Measurements from ENCODE around the gene WDR49. TPM values are rescaled to one million over a fixed set of nuclear protein-coding genes. Genes with fewer than 3 reads are reported as not detected.

Gene WDR49
- total and polyA plus RNA-seq, 2 experiments from 2014 or later, result not detected

DNA sequence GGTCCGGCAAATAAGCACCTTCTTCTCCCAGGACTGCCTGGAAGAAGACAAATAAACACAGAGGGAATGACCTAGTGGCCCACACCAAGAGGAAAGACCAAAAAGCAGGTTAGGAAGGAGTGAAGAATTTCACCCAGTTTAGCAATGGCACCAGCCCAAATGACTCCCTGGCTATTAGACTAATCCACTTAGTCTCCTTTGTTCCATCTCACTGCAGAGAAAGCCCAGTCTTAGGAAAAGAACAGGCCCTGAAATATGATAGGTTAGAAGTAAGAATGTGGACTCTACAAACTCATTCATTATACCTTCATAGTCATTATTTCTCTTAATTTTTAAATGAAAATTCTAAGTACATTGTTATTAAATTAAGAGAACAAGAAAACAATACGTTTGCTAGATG lies 203.1 kb downstream of the WDR49 start:
- no peaks in the 10 kb centered on the region for H3K4me1 ChIP-seq (ENCODE audit: insufficient read depth)
- H3K79me2 ChIP-seq, result no peaks in the 10 kb centered on the region
- no peak overlapping the region for H2AFZ ChIP-seq
- no peak overlapping the region for H3K4me3 ChIP-seq
- WGBS (ENCODE audit: low lambda C conversion rate, missing lambda C conversion rate), result 91% methylated on average over 2 of the region's 2 CpGs
- no peaks in the 10 kb centered on the region for H3K9me2 ChIP-seq (replicated peaks; ENCODE audit: insufficient read depth)
- H3K36me3 ChIP-seq (replicated peaks; ENCODE audit: insufficient read depth, low read depth), result no peaks in the 10 kb centered on the region
- H3K27ac ChIP-seq, result no peak overlapping the region
- no peaks in the 10 kb centered on the region for H4K20me1 ChIP-seq (ENCODE audit: insufficient read depth, poor library complexity, severe bottlenecking)
- TF ChIP-seq CTCF (IDR thresholded peaks at IDR 0.05; ENCODE audit: poor library complexity) (no peak), EZH2 (IDR thresholded peaks at IDR 0.05; ENCODE audit: borderline replicate concordance) (no peak), EZH2phosphoT487 (IDR thresholded peaks at IDR 0.05; ENCODE audit: low read depth, severe bottlenecking, unreplicated experiment) (no peak)
- no peaks in the 10 kb centered on the region for H3K27me3 ChIP-seq
- H3K9me3 ChIP-seq (ENCODE audit: low read depth), result no peaks in the 10 kb centered on the region
- no peak for DNase-seq (ENCODE audit: low spot score)
- H3K4me2 ChIP-seq, result no peak overlapping the region

- no peak overlapping the region for H3K4me3 ChIP-seq
- DNase-seq (ENCODE audit: low spot score), result no peak
- WGBS (ENCODE audit: low lambda C conversion rate, missing lambda C conversion rate), result 91% methylated on average over 5 of the region's 5 CpGs
- H3K4me2 ChIP-seq, result no peak overlapping the region
- H3K36me3 ChIP-seq (replicated peaks; ENCODE audit: insufficient read depth, low read depth), result no peaks in the 10 kb centered on the region
- no peaks in the 10 kb centered on the region for H3K79me2 ChIP-seq
- no peaks in the 10 kb centered on the region for H3K9me3 ChIP-seq (ENCODE audit: low read depth)
- no peaks in the 10 kb centered on the region for H3K4me1 ChIP-seq (ENCODE audit: insufficient read depth)
- no peak for TF ChIP-seq CTCF (IDR thresholded peaks at IDR 0.05; ENCODE audit: poor library complexity)
- H3K27ac ChIP-seq, result no peak overlapping the region
- no peaks in the 10 kb centered on the region for H3K27me3 ChIP-seq
- H3K9me2 ChIP-seq (replicated peaks; ENCODE audit: insufficient read depth), result no peaks in the 10 kb centered on the region
- no peaks in the 10 kb centered on the region for H4K20me1 ChIP-seq (ENCODE audit: insufficient read depth, poor library complexity, severe bottlenecking)
- no peak overlapping the region for H2AFZ ChIP-seq
Measured at GRCh38 chr3:167450195-167450594, 203.5 kb downstream of the WDR49 start.

DNA sequence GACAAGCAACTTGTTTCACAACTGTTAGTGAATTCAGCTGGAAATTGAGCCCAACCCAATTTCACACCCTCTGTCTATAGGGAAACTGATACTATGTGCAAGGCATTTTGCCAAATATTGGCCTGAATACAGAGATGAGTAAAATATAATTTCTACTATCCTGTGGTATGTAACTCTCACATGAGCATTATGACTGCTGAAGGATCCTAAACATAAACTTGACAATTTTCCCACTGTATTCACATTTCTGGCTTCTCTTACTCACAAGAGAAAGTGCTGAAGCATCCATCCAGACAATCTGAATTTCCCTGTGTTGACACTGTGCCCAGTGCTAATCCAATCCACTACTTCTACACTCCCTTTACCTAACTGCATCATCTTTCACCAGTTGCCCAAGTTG lies 208.3 kb downstream of the WDR49 start:
- no peak overlapping the region for H3K4me3 ChIP-seq
- no peaks in the 10 kb centered on the region for H3K27me3 ChIP-seq
- H3K9me2 ChIP-seq (replicated peaks; ENCODE audit: insufficient read depth), result no peaks in the 10 kb centered on the region
- no peaks in the 10 kb centered on the region for H3K79me2 ChIP-seq
- DNase-seq (ENCODE audit: low spot score), result no peak
- H4K20me1 ChIP-seq (ENCODE audit: insufficient read depth, poor library complexity, severe bottlenecking), result no peaks in the 10 kb centered on the region
- H3K4me2 ChIP-seq, result no peak overlapping the region
- H3K36me3 ChIP-seq (replicated peaks; ENCODE audit: insufficient read depth, low read depth), result no peaks in the 10 kb centered on the region
- H3K9me3 ChIP-seq (ENCODE audit: low read depth), result no peaks in the 10 kb centered on the region
- no peaks in the 10 kb centered on the region for H3K4me1 ChIP-seq (ENCODE audit: insufficient read depth)
- H3K27ac ChIP-seq, result no peak overlapping the region
- no peak overlapping the region for H2AFZ ChIP-seq
- TF ChIP-seq CTCF (IDR thresholded peaks at IDR 0.05; ENCODE audit: poor library complexity) (no peak), EZH2phosphoT487 (IDR thresholded peaks at IDR 0.05; ENCODE audit: low read depth, severe bottlenecking, unreplicated experiment) (no peak), EZH2 (IDR thresholded peaks at IDR 0.05; ENCODE audit: borderline replicate concordance) (no peak)

- no peak for DNase-seq (ENCODE audit: low spot score)
- Histone ChIP-seq H3K4me3 (no peak overlapping the region), H3K9me3 (ENCODE audit: low read depth) (no peaks in the 10 kb centered on the region), H2AFZ (no peak overlapping the region), H3K9me2 (replicated peaks; ENCODE audit: insufficient read depth) (no peaks in the 10 kb centered on the region), H4K20me1 (ENCODE audit: insufficient read depth, poor library complexity, severe bottlenecking) (no peaks in the 10 kb centered on the region), H3K36me3 (replicated peaks; ENCODE audit: insufficient read depth, low read depth) (no peaks in the 10 kb centered on the region), H3K4me1 (ENCODE audit: insufficient read depth) (no peaks in the 10 kb centered on the region), H3K4me2 (no peak overlapping the region), H3K27ac (no peak overlapping the region), H3K27me3 (no peaks in the 10 kb centered on the region), H3K79me2 (no peaks in the 10 kb centered on the region)
- 74% methylated on average over 2 of the region's 2 CpGs for WGBS (ENCODE audit: low lambda C conversion rate, missing lambda C conversion rate)
- TF ChIP-seq CTCF (IDR thresholded peaks at IDR 0.05; ENCODE audit: poor library complexity), result no peak
- TF ChIP-seq EZH2phosphoT487 (IDR thresholded peaks at IDR 0.05; ENCODE audit: low read depth, severe bottlenecking, unreplicated experiment), result no peak
- no peak for TF ChIP-seq EZH2 (IDR thresholded peaks at IDR 0.05; ENCODE audit: borderline replicate concordance)
Measured at GRCh38 chr3:167441256-167441655, 212.5 kb downstream of the WDR49 start.

Measured in hepatocyte (in vitro differentiated cells).